Esophagus (tissue), 2 donors: ENCODE data around the gene TMEM255A. TPM values are rescaled to one million over a fixed set of nuclear protein-coding genes. Genes with fewer than 3 reads are reported as not detected.

Experiments used
- H3K27ac ChIP-seq, 2 donors: one replicate each; pipeline ENCODE4 v1.5.1; 2013; ENCODE audit warnings: low read depth in 2 of 2, mild to moderate bottlenecking in 2 of 2, inconsistent platforms in 1 of 2, low read length in 1 of 2, moderate library complexity in 1 of 2
- H3K27me3 ChIP-seq, 2 donors: one replicate each; pipeline ENCODE4 v1.6.1; 2013; ENCODE audit warnings: low read length in 2 of 2, control low read depth in 1 of 2, mild to moderate bottlenecking in 1 of 2; ENCODE audit not compliant: insufficient read depth in 2 of 2, control insufficient read depth in 1 of 2
- H3K36me3 ChIP-seq, 2 donors: one replicate each; pipeline ENCODE4 v1.6.1; 2013; ENCODE audit warnings: low read length in 1 of 2; ENCODE audit not compliant: control insufficient read depth in 2 of 2, insufficient read depth in 2 of 2
- H3K4me1 ChIP-seq, 2 donors: one replicate each; pipeline ENCODE4 v1.6.1; 2013; ENCODE audit warnings: low read length in 1 of 2; ENCODE audit not compliant: control insufficient read depth in 2 of 2, insufficient read depth in 2 of 2
- H3K4me3 ChIP-seq, 2 donors: one replicate each; pipeline ENCODE4 v1.5.1; 2013; ENCODE audit warnings: low read length in 2 of 2, mild to moderate bottlenecking in 2 of 2, low read depth in 1 of 2, moderate library complexity in 1 of 2
- H3K9me3 ChIP-seq, 2 donors: one replicate each; pipeline ENCODE4 v1.6.1; 2013; ENCODE audit warnings: mild to moderate bottlenecking in 2 of 2, low read depth in 1 of 2, low read length in 1 of 2, moderate library complexity in 1 of 2; ENCODE audit not compliant: control insufficient read depth in 2 of 2, insufficient read depth in 1 of 2
- WGBS, 2 donors: extraction: QIAGEN DNeasy Blood & Tissue Kit; methylation state at CpG; one replicate each; pipeline ENCODE4 v1.1.7; 2013; 5-methylcytosine and 5-hydroxymethylcytosine counted together
- polyA plus RNA-seq, 2 donors: library from polyadenylated mRNA; stranded (reverse); fragments of 200-250 nt; gene quantifications; one replicate each; pipeline ENCODE4 v1.2.3, GENCODE V29; 2013
- donor health status: healthy with polysubstance abuse.
- donor health status: Bipolar disorder and iron deficiency.

Gene TMEM255A
- polyA plus RNA-seq, 2 donors, result 0.10 to 0.59 TPM

DNA sequence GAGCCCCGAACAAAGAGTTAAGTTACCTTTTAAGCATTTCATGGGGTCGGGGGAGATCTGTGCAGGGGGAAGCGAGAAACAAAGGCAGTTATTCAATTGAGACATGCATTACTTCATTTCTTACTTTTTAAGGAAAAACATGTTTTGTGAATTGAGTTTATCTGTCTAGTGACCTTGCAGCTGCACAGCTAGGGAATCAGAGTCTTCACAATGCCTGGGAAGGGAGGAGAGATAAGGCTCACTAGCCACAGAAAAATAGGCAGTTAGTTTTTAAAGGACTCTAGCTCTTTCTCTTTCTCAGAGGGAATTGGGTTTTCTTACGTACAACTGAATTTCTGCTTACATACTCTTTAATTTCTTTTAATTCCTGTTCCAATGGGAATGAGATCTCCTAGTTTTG is 86.9 kb downstream of the TMEM255A start:
- 84 to 92% methylated on average over 4 of the region's 4 CpGs for WGBS, 2 donors
- H3K27me3 ChIP-seq, result no peaks in the 10 kb centered on the region
- no peaks in the 10 kb centered on the region for H3K9me3 ChIP-seq
- H3K36me3 ChIP-seq, result no peaks in the 10 kb centered on the region
- H3K27ac ChIP-seq, result no peak overlapping the region
- no peak overlapping the region for H3K4me3 ChIP-seq
- H3K4me1 ChIP-seq, result no peaks in the 10 kb centered on the region

DNA sequence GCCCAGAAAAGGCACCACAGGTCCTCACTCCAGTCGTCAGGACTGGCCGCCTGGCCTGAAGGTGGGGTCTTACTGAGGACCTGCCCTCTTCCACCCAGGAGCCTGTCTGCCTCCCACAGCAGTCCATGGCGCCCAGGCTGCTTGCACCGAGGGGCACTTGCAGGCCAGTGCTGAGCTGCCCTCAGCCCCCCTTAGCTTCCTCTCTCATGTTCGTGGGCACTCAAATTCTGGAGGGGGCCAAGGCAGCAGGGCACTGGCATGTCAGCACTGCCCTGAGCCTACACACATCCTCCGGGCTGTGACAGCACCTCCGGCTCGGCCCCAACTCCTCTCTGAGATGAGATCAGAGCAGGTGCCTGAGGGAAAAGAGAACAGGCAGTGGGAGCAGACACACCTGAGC is 87.9 kb downstream of the TMEM255A start:
- Histone ChIP-seq H3K4me1 (no peaks in the 10 kb centered on the region), H3K36me3 (no peaks in the 10 kb centered on the region), H3K4me3 (no peak overlapping the region), H3K9me3 (no peaks in the 10 kb centered on the region), H3K27ac (no peak overlapping the region), H3K27me3 (no peaks in the 10 kb centered on the region)
- WGBS, 2 donors, result 79 to 92% methylated on average over 6 to 8 of the region's 8 CpGs

DNA sequence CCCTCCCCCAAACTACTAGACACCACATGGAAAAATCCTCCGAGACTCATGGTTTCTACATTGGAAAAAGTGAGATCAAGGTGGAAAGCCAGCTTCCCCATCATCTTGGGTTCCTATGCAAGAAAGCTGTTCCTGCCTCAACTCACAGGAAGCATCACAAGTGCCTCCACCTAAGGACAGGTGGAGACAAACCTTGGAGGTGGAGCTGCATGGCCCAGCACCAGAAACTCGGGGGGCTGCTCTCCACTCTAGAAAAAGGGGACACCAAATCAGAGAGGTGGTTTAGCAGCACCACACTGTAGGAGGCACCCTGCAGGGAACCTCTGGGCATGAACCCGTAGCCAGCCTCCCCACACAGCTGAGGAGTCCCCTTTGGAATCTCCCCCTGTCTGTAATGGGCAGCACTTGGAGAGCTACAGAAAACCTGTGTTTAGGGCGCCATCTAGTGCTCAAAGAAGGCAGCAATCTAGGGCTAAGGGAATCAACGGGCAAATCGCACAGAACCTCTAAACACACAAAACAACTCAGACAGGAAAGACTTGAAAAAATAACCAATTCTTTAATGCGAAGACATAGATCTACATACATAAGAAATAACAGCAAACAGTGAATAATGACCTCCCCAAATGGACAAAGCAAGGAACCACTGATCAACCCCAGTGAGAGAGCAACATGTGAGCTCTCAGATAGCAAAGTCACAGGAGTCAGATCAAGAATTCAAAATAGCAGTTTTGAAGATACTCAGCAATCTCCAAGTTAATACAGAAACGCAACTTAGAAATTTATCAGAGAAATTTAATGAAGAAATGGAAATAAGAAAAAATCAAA is 97.6 kb downstream of the TMEM255A start:
- Histone ChIP-seq H3K4me3 (no peak overlapping the region), H3K36me3 (no peaks in the 10 kb centered on the region), H3K4me1 (no peaks in the 10 kb centered on the region), H3K27ac (no peak overlapping the region), H3K9me3 (no peaks in the 10 kb centered on the region), H3K27me3 (no peaks in the 10 kb centered on the region)
- WGBS, 2 donors, result 26 to 28% methylated on average over 8 of the region's 8 CpGs

Other genes with a start within 250 kb of the TMEM255A start
- not detected for gene RHOXF2B, start 233.8 kb downstream of the TMEM255A start, polyA plus RNA-seq
- gene RHOXF1, start 195.5 kb downstream of the TMEM255A start, polyA plus RNA-seq, result under 1 TPM; 0.24 to 0.53 TPM
- not detected for gene RHOXF2, start 152.8 kb downstream of the TMEM255A start, polyA plus RNA-seq
- gene ZBTB33, start 60.6 kb downstream of the TMEM255A start, polyA plus RNA-seq, result 1 to 10 TPM; 3.1 to 4.8 TPM
- gene ATP1B4, start 50.6 kb upstream of the TMEM255A start, polyA plus RNA-seq, result not detected
- 10 to 100 TPM; 34.5 to 57.1 TPM for gene LAMP2, start 157.8 kb upstream of the TMEM255A start, polyA plus RNA-seq
- 10 to 100 TPM; 16.7 to 24.2 TPM for gene CUL4B, start 249.5 kb upstream of the TMEM255A start, polyA plus RNA-seq